PFSK-1 (cell line): ENCODE measurements around the gene ADAMTS14.

Experiments used
- FOXP2 ChIP-seq: optimal IDR thresholded peaks from 2 replicates; pipeline ENCODE3; 2011; ENCODE audit warnings: borderline replicate concordance, control low read depth, inconsistent platforms; ENCODE audit not compliant: insufficient read depth; ENCODE audit errors: extremely low read length, extremely low read depth
- POLR2AphosphoS5 ChIP-seq: IDR thresholded peaks from 2 replicates; pipeline ENCODE4 v1.6.1; 2012; ENCODE audit warnings: low read depth, mild to moderate bottlenecking, control low read depth, low read length, moderate library complexity
- REST ChIP-seq, 2 experiments: IDR thresholded peaks; 2 replicates each; pipeline versions ENCODE4 v1.6.1 to v1.8.0; 2011 to 2012; ENCODE audit warnings: low read depth in 2 of 2, low read length in 2 of 2, control low read depth in 1 of 2, inconsistent platforms in 1 of 2, mild to moderate bottlenecking in 1 of 2, moderate library complexity in 1 of 2; ENCODE audit not compliant: insufficient read depth in 1 of 2
- SIN3A ChIP-seq: IDR thresholded peaks from 2 replicates; pipeline ENCODE4 v1.6.1; 2012; ENCODE audit warnings: mild to moderate bottlenecking, low read length, moderate library complexity, borderline replicate concordance; ENCODE audit not compliant: insufficient read depth
- TAF1 ChIP-seq: IDR thresholded peaks from 2 replicates; pipeline ENCODE4 v1.6.1; 2012; ENCODE audit warnings: low read length, control low read depth, borderline replicate concordance; ENCODE audit not compliant: insufficient read depth

The ADAMTS14 gene

GRCh38 chr10:70772627-70773026 lies 100.3 kb downstream of the ADAMTS14 start:
- TF ChIP-seq REST (IDR thresholded peaks at IDR 0.05; ENCODE audit: insufficient read depth in 1 of 2, low read depth in 2 of 2, low read length in 2 of 2) (no peak), POLR2AphosphoS5 (no peak), TAF1 (no peak)

- TF ChIP-seq REST (IDR thresholded peaks at IDR 0.05; ENCODE audit: insufficient read depth in 1 of 2, low read depth in 2 of 2, low read length in 2 of 2), result no peak
- no peak for TF ChIP-seq SIN3A
- TF ChIP-seq POLR2AphosphoS5, result no peak
- no peak for TF ChIP-seq FOXP2
- no peak for TF ChIP-seq TAF1
Observed at GRCh38 chr10:70773461-70773860, 101.2 kb downstream of the ADAMTS14 start.

GRCh38 chr10:70773965-70774809 lies 101.9 kb downstream of the ADAMTS14 start:
- TF ChIP-seq POLR2AphosphoS5 (no peak), REST (IDR thresholded peaks at IDR 0.05; ENCODE audit: insufficient read depth in 1 of 2, low read depth in 2 of 2, low read length in 2 of 2) (no peak), FOXP2 (no peak), TAF1 (no peak), SIN3A (no peak)

- TF ChIP-seq TAF1 (no peak), REST (IDR thresholded peaks at IDR 0.05; ENCODE audit: insufficient read depth in 1 of 2, low read depth in 2 of 2, low read length in 2 of 2) (no peak), SIN3A (no peak), FOXP2 (no peak), POLR2AphosphoS5 (no peak)
Observed at GRCh38 chr10:70774810-70775678, 102.7 kb downstream of the ADAMTS14 start.
